Astrocyte (in vitro differentiated cells and primary cell): ENCODE data around the gene FLT3LG.
A peak's percentile ranks its signal among the peaks of the same experiment; 100 is the strongest.

Experiments
- CTCF ChIP-seq: IDR thresholded peaks from 2 replicates; pipeline ENCODE4 v1.5.1; 2011; ENCODE audit warnings: low read depth, mild to moderate bottlenecking, inconsistent platforms, low read length, moderate library complexity; ENCODE audit not compliant: insufficient read depth
- EZH2 ChIP-seq: IDR thresholded peaks from 2 replicates; pipeline ENCODE4 v1.6.1; 2012; ENCODE audit warnings: mild to moderate bottlenecking, low read length, inconsistent platforms; ENCODE audit not compliant: insufficient read depth

GRCh38 chr19:49475995-49476880, 2.2 kb downstream of the FLT3LG start:
- TF ChIP-seq CTCF (peak; percentile 48), EZH2 (no peak)
